WERI-Rb-1 (cell line): ENCODE measurements around the gene CNIH2.

Experiments used
- DNase-seq: peaks from one replicate; pipeline ENCODE4 v3.0.0-alpha.2; 2020
- H3K27ac ChIP-seq: fragments of 250-450 bp; sonication (Bioruptor Pico); 2 replicates; pipeline ENCODE4 v1.5.1; 2020; ENCODE audit warnings: mild to moderate bottlenecking, moderate library complexity
- H3K27me3 ChIP-seq: fragments of 250-450 bp; sonication (Bioruptor Pico); 2 replicates; pipeline ENCODE4 v1.5.1; 2021; ENCODE audit warnings: mild to moderate bottlenecking, low read depth, moderate library complexity; ENCODE audit not compliant: insufficient read depth, severe bottlenecking
- H3K36me3 ChIP-seq: fragments of 250-450 bp; sonication (Bioruptor Pico); 2 replicates; pipeline ENCODE4 v1.5.1; 2020; ENCODE audit warnings: mild to moderate bottlenecking, moderate library complexity
- H3K4me3 ChIP-seq: 2 replicates; pipeline ENCODE4 v1.5.1; 2011; ENCODE audit warnings: low read depth, mild to moderate bottlenecking, control low read depth, low read length
- H3K9me3 ChIP-seq: fragments of 250-450 bp; sonication (Bioruptor Pico); 2 replicates; pipeline ENCODE4 v1.5.1; 2021; ENCODE audit warnings: mild to moderate bottlenecking, moderate library complexity; ENCODE audit not compliant: severe bottlenecking
- TF ChIP-seq, protein P1 (sequence below): IDR thresholded peaks from 2 replicates; pipeline ENCODE4 v1.5.1; 2011; ENCODE audit warnings: low read depth, mild to moderate bottlenecking, control low read depth, inconsistent platforms, low read length

The CNIH2 gene

GRCh38 chr11:66323684-66324083, 45.7 kb downstream of the CNIH2 start:
- Histone ChIP-seq H3K36me3 (no peaks in the 10 kb centered on the region), H3K4me3 (no peak overlapping the region), H3K9me3 (peaks cover 3% of the 10 kb centered on the region), H3K27ac (no peak overlapping the region), H3K27me3 (no peaks in the 10 kb centered on the region)
- TF ChIP-seq, protein P1, sequence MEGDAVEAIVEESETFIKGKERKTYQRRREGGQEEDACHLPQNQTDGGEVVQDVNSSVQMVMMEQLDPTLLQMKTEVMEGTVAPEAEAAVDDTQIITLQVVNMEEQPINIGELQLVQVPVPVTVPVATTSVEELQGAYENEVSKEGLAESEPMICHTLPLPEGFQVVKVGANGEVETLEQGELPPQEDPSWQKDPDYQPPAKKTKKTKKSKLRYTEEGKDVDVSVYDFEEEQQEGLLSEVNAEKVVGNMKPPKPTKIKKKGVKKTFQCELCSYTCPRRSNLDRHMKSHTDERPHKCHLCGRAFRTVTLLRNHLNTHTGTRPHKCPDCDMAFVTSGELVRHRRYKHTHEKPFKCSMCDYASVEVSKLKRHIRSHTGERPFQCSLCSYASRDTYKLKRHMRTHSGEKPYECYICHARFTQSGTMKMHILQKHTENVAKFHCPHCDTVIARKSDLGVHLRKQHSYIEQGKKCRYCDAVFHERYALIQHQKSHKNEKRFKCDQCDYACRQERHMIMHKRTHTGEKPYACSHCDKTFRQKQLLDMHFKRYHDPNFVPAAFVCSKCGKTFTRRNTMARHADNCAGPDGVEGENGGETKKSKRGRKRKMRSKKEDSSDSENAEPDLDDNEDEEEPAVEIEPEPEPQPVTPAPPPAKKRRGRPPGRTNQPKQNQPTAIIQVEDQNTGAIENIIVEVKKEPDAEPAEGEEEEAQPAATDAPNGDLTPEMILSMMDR, result no peak
- no peak for DNase-seq

DNA sequence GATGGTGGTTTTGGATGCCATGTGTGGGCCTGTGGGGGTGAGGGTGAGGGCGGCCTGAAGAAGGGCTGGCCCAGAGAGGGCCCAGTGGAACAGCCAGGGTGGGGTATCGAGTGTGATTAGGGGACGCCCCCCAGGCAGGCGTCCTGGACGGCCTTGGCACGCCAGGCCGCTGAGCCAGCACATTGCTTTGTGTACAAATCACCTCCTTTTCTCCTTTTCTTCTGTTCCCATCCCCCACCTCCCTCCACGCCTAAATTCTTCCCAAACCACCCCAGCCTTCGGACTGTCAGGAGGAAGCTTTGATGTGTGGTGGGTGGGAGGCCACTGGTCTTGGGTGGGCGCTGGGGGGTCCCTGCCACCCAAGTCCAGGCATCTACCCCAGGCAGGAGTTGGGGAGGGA, 46.7 kb downstream of the CNIH2 start:
- TF ChIP-seq, protein P1, result no peak
- Histone ChIP-seq H3K27ac (no peak overlapping the region), H3K9me3 (peaks cover 3% of the 10 kb centered on the region)

DNA sequence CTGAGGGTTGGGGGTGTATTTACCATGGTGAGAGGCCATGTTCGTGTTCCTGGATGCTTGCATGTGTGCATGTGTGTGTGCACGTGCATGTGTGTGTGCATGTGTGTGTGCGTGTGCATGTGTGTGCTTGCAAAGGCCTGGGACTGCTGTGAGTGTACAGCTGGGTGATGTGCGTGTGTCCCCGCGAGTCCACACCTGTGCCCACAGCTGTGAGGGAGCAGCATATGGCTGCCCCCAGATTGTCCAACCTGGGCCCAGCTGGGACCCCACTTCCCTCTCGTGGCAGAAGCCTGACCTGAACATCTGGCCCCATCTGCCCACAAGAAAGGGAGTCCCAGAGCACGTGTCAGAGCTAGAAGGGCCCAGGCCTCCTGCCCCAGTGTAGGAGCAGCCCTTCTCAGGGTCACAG, 47.3 kb downstream of the CNIH2 start:
- H3K27me3 ChIP-seq, result no peaks in the 10 kb centered on the region
- no peak overlapping the region for H3K4me3 ChIP-seq
- H3K9me3 ChIP-seq, result no peaks in the 10 kb centered on the region
- TF ChIP-seq, protein P1, result no peak
- H3K36me3 ChIP-seq, result no peaks in the 10 kb centered on the region
- H3K27ac ChIP-seq, result no peak overlapping the region
- no peak for DNase-seq

More for the DNA sequence above, 46.7 kb downstream of the CNIH2 start:
- no peak overlapping the region for H3K4me3 ChIP-seq
- no peak for DNase-seq
- no peaks in the 10 kb centered on the region for H3K27me3 ChIP-seq
- no peaks in the 10 kb centered on the region for H3K36me3 ChIP-seq

DNA sequence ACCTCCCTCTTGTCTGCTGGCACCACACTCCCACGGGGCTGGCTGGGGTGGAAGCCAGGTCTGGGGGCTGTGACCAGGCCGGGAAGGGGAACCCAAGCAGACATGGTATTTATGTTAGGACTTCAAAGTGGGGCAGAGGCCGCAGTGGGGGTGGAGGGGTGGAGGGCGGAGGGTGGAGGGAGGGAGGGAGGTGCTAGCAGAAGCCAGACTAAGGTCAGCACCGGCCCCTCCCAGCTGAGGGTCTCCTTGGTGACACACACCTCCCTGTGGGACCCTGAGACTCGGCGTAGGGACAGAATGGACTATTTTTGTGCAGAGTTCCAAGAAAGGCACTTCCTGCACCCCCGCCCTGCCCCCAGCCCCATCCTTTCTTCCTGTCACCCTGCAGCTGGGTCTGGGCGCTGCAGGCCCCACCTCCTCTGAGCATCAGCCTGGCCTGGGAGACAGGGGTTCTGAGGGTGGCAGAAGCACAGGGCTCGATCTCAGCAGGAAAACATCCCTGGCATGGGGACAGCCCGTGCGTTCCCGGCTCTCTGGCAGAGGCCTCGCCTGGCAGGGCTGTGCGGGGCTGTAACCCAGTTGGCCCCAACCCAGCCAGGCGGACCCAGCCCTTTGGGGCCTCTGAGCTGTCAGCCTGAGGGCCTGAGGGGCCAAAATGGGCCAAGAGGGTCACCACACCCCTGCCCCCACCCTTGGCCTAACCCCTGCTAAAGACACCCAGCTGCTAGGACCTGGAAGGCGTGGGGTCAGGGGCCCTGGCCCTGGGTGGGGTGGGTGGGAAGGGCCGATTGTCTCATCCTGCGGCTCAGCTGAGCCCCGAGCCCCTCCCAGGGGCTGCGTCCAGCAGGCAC, 48.5 kb downstream of the CNIH2 start:
- Histone ChIP-seq H3K27me3 (no peaks in the 10 kb centered on the region), H3K36me3 (no peaks in the 10 kb centered on the region), H3K9me3 (no peaks in the 10 kb centered on the region), H3K4me3 (no peak overlapping the region), H3K27ac (no peak overlapping the region)
- TF ChIP-seq, protein P1, result no peak
- no peak for DNase-seq

DNA sequence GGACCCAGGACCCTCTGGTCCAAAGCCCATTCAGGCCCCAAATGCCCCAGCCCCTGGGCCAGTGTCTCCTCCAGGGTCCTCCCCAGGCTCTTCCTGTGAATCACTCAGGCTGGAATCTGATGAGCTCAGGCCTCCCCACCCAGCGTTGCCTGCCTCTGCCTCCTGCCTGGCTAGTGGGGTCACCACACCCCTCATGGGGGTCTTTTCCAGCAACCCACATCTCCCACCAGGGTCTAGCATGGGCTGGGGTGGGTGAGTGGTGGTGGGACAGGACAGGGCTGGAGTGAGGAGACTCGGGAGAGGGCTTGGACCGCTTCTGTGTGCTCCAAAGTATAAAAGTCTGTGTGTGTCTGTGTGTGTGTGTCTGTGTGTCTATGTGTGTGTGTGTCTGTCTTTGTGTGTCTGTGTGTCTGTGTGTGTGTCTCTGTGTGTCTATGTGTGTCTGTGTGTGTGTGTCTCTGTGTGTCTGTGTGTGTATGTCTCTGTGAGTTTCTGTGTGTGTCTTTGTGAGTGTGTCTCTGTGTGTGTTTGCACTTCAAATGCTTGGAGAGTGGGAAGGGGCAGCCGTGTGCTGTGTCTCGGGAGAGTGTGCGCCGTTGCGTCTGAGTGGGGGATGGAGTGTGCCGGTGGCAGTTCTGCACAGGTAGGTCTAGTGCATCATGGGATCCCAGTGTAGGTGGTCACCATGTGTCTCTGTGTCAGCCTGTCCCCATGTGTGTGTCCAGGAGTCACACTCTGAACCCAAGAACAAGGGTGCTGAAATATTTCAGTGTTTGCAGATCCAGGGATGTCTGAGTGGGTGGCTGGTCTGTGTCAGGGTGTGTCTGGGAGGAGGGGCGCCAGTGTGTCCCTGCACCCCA, 49.4 kb downstream of the CNIH2 start:
- no peaks in the 10 kb centered on the region for H3K9me3 ChIP-seq
- TF ChIP-seq, protein P1, result no peak
- no peaks in the 10 kb centered on the region for H3K27me3 ChIP-seq
- no peaks in the 10 kb centered on the region for H3K36me3 ChIP-seq
- no peak overlapping the region for H3K27ac ChIP-seq
- no peak overlapping the region for H3K4me3 ChIP-seq
- DNase-seq, result no peak
